Measurements from ENCODE around the gene TSPO. TPM values are rescaled to one million over a fixed set of nuclear protein-coding genes. Genes with fewer than 3 reads are reported as not detected.

Gene TSPO
- total RNA-seq, 3 donors from 2014 or later (not counting 1 experiment from before 2014, with no cell fraction given), result 52.1 to 81.7 (median 59.3) TPM

- Histone ChIP-seq H3K9me3 (ENCODE audit: control insufficient read depth, insufficient read depth, low read length) (no peaks in the 10 kb centered on the region), H3K27ac (ENCODE audit: low read length) (no peak overlapping the region), H3K4me3 (ENCODE audit: low read length) (no peak overlapping the region), H3K27me3 (ENCODE audit: control insufficient read depth, insufficient read depth, low read length) (peaks cover 2% of the 10 kb centered on the region), H3K36me3 (ENCODE audit: control insufficient read depth, insufficient read depth, low read length) (no peaks in the 10 kb centered on the region), H3K4me1 (ENCODE audit: control insufficient read depth, insufficient read depth, low read length) (peaks cover 32% of the 10 kb centered on the region)
- TF ChIP-seq CTCF (IDR thresholded peaks at IDR 0.05), result no peak
- intact Hi-C loops (cut with micrococcal nuclease), result no loop called here
- ATAC-seq (no peak), DNase-seq (no peak)
- Mint-ChIP-seq H3K27me3 (ENCODE audit: low read depth in 2 of 2) (peaks cover 0 to 11% of the 10 kb centered on the region in 2 donors), H3K27ac (no peak overlapping the region), H3K9me3 (no peaks in the 10 kb centered on the region), H3K4me1 (no peaks in the 10 kb centered on the region), H3K36me3 (no peaks in the 10 kb centered on the region), H3K4me3 (no peak overlapping the region)
- 94% methylated on average over 7 of the region's 7 CpGs for WGBS (ENCODE audit: insufficient coverage)
These were observed 34.4 kb upstream of the TSPO start for GRCh38 chr22:43116932-43117331.

GRCh38 chr22:43118024-43118849, 33.1 kb upstream of the TSPO start:
- no peak for TF ChIP-seq CTCF (IDR thresholded peaks at IDR 0.05)
- no peak for ATAC-seq
- intact Hi-C loops (cut with micrococcal nuclease), result no loop called here
- Histone ChIP-seq H3K27me3 (ENCODE audit: control insufficient read depth, insufficient read depth, low read length) (no peaks in the 10 kb centered on the region), H3K27ac (ENCODE audit: low read length) (no peak overlapping the region), H3K9me3 (ENCODE audit: control insufficient read depth, insufficient read depth, low read length) (no peaks in the 10 kb centered on the region), H3K4me1 (ENCODE audit: control insufficient read depth, insufficient read depth, low read length) (peaks cover 34% of the 10 kb centered on the region), H3K36me3 (ENCODE audit: control insufficient read depth, insufficient read depth, low read length) (no peaks in the 10 kb centered on the region), H3K4me3 (ENCODE audit: low read length) (no peak overlapping the region)
- H3K4me1 Mint-ChIP-seq, result no peaks in the 10 kb centered on the region
- H3K27me3 Mint-ChIP-seq (ENCODE audit: low read depth in 2 of 2), result peaks cover 0 to 6% of the 10 kb centered on the region in 2 donors
- H3K4me3 Mint-ChIP-seq, result no peak overlapping the region
- no peaks in the 10 kb centered on the region for H3K36me3 Mint-ChIP-seq
- no peak overlapping the region for H3K27ac Mint-ChIP-seq
- H3K9me3 Mint-ChIP-seq, result no peaks in the 10 kb centered on the region
- WGBS (ENCODE audit: insufficient coverage), result 76% methylated on average over 21 of the region's 21 CpGs
- no peak for DNase-seq

- Mint-ChIP-seq H3K27ac (no peak overlapping the region), H3K4me3 (no peak overlapping the region), H3K4me1 (no peaks in the 10 kb centered on the region), H3K27me3 (ENCODE audit: low read depth in 2 of 2) (peaks cover 0 to 5% of the 10 kb centered on the region in 2 donors), H3K36me3 (no peaks in the 10 kb centered on the region), H3K9me3 (no peaks in the 10 kb centered on the region)
- DNase-seq (no peak), ATAC-seq (no peak)
- Histone ChIP-seq H3K4me3 (ENCODE audit: low read length) (no peak overlapping the region), H3K27ac (ENCODE audit: low read length) (no peak overlapping the region), H3K36me3 (ENCODE audit: control insufficient read depth, insufficient read depth, low read length) (no peaks in the 10 kb centered on the region), H3K4me1 (ENCODE audit: control insufficient read depth, insufficient read depth, low read length) (peaks cover 34% of the 10 kb centered on the region), H3K27me3 (ENCODE audit: control insufficient read depth, insufficient read depth, low read length) (no peaks in the 10 kb centered on the region), H3K9me3 (ENCODE audit: control insufficient read depth, insufficient read depth, low read length) (no peaks in the 10 kb centered on the region)
- intact Hi-C loops (cut with micrococcal nuclease), result no loop called here
- WGBS (ENCODE audit: insufficient coverage), result 63% methylated on average over 6 of the region's 7 CpGs
- no peak for TF ChIP-seq CTCF (IDR thresholded peaks at IDR 0.05)
These were observed 32.4 kb upstream of the TSPO start for GRCh38 chr22:43118953-43119458.
